ENCODE data around the gene GABBR1.

- TF ChIP-seq CTCF (IDR thresholded peaks at IDR 0.05; ENCODE audit: poor library complexity, severe bottlenecking) (no peak), REST (IDR thresholded peaks at IDR 0.05; ENCODE audit: borderline replicate concordance) (no peak), POLR2AphosphoS5 (IDR thresholded peaks at IDR 0.05) (no peak), EZH2 (IDR thresholded peaks at IDR 0.05; ENCODE audit: borderline replicate concordance, insufficient read depth, low read length, poor library complexity, severe bottlenecking) (no peak), RAD21 (conservative IDR thresholded peaks at IDR 0.05) (no peak), TAF1 (IDR thresholded peaks at IDR 0.05; ENCODE audit: low read depth) (no peak)
Measured at GRCh38 chr6:29591677-29592076, 41.3 kb downstream of the GABBR1 start.
